Body of pancreas (tissue), 4 donors: Measurements from ENCODE around the gene CXCL9. TPM values are rescaled to one million over a fixed set of nuclear protein-coding genes. Genes with fewer than 3 reads are reported as not detected.

Experiments
- ATAC-seq: fragments of 150-250 bp; one replicate; pipeline ENCODE4 v1.9.1; 2016
- DNase-seq, 4 donors: peaks; one replicate each; pipeline ENCODE4 v3.0.0-alpha.2; 2019
- H3K27ac ChIP-seq, 4 donors: fragments of 200-600 bp; sonication (generic); 1 replicate in 3 of 4; 2 replicates in 1 of 4; pipeline versions ENCODE4 v1.5.1 to v1.6.1; 2016 to 2019; ENCODE audit warnings: mild to moderate bottlenecking in 1 of 4, mixed read lengths in 1 of 4, moderate library complexity in 1 of 4
- H3K27me3 ChIP-seq, 2 donors: fragments of 200-600 bp; sonication (generic); one replicate each; pipeline ENCODE4 v1.6.0; 2016; ENCODE audit warnings: mild to moderate bottlenecking in 1 of 2
- H3K36me3 ChIP-seq, 2 donors: fragments of 200-600 bp; sonication (generic); replicated peaks in 1 of 2; 2 replicates each; pipeline ENCODE4 v1.5.1; 2016; ENCODE audit warnings: low read depth in 2 of 2; ENCODE audit not compliant: insufficient read depth in 1 of 2
- H3K4me1 ChIP-seq: fragments of 200-600 bp; sonication (generic); one replicate; pipeline ENCODE4 v1.6.0; 2016
- H3K4me3 ChIP-seq, 2 donors: fragments of 200-600 bp; sonication (generic); 1 replicate in 1 of 2; 2 replicates in 1 of 2; pipeline ENCODE4 v1.5.1; 2016 to 2019
- H3K9me3 ChIP-seq, 3 donors: fragments of 200-600 bp; sonication (generic); 1 replicate in 2 of 3; 2 replicates in 1 of 3; pipeline ENCODE4 v1.5.1; 2016
- POLR2A ChIP-seq, 3 donors: fragments of 450-650 bp; IDR thresholded peaks; one replicate each; pipeline ENCODE4 v1.6.1; 2016; ENCODE audit warnings: antibody characterized with exemption in 3 of 3, mild to moderate bottlenecking in 2 of 3
- WGBS, 2 donors: methylation state at CpG; one replicate each; pipeline ENCODE4 v1.1.5; 2017; 5-methylcytosine and 5-hydroxymethylcytosine counted together
- intact Hi-C: fragments of 100-400 bp; cut with DNase I; formaldehyde crosslinking; loops from one replicate; pipeline ENCODE4 v1.15.1; 2023
- total RNA-seq, 2 donors: library from RNA; depleted of rRNA; stranded (reverse); fragments of >200 nt; gene quantifications; one replicate each; pipeline ENCODE4 v1.1.0, GENCODE V29; 2016
- TF ChIP-seq, protein P1 (sequence below), 7 experiments: fragments of 450-650 bp in 4 of 7; fragments of 200-600 bp in 3 of 7; sonication (generic) in 3 of 7; IDR thresholded peaks; one replicate each; pipeline ENCODE4 v1.5.1; 2016 to 2019; ENCODE audit warnings: antibody characterized with exemption in 7 of 7

CXCL9 gene
- total RNA-seq, 2 donors from 2014 or later = 1.0 TPM; not detected in 1

DNA sequence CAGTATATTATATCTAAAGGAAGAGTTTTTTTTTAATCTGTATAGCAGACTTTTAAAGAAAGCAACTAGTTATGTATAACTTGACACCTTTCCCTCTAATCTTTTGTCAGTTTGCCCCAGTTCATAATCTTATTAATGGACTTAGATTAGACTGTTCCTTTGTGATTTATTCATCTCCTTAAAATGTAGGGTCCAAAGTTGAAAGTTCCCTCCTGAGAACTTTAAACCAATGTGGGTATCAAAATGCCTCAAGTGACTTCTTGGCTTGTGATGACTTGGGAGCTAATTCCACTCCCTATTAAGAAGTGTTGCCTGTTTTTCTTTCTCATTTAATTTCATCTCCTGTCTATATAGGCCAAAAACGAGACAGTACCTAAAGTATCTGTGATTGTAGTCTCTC lies 10.2 kb downstream of the CXCL9 start:
- Histone ChIP-seq H3K27me3 (no peaks in the 10 kb centered on the region), H3K36me3 (no peaks in the 10 kb centered on the region), H3K9me3 (no peaks in the 10 kb centered on the region), H3K4me3 (no peak overlapping the region), H3K4me1 (peaks cover 7% of the 10 kb centered on the region), H3K27ac (no peak overlapping the region)
- DNase-seq (no peak), ATAC-seq (no peak)
- 47 to 50% methylated on average over 1 of the region's 1 CpG for WGBS, 2 donors
- intact Hi-C loops = loop anchor here (5.0 kb wide), 1 partner anchor 70 kb away; no protein-coding TSS in a partner anchor
- TF ChIP-seq, protein P1, sequence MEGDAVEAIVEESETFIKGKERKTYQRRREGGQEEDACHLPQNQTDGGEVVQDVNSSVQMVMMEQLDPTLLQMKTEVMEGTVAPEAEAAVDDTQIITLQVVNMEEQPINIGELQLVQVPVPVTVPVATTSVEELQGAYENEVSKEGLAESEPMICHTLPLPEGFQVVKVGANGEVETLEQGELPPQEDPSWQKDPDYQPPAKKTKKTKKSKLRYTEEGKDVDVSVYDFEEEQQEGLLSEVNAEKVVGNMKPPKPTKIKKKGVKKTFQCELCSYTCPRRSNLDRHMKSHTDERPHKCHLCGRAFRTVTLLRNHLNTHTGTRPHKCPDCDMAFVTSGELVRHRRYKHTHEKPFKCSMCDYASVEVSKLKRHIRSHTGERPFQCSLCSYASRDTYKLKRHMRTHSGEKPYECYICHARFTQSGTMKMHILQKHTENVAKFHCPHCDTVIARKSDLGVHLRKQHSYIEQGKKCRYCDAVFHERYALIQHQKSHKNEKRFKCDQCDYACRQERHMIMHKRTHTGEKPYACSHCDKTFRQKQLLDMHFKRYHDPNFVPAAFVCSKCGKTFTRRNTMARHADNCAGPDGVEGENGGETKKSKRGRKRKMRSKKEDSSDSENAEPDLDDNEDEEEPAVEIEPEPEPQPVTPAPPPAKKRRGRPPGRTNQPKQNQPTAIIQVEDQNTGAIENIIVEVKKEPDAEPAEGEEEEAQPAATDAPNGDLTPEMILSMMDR (IDR thresholded peaks at IDR 0.05) = no peak
- TF ChIP-seq POLR2A (IDR thresholded peaks at IDR 0.05) = no peak

DNA sequence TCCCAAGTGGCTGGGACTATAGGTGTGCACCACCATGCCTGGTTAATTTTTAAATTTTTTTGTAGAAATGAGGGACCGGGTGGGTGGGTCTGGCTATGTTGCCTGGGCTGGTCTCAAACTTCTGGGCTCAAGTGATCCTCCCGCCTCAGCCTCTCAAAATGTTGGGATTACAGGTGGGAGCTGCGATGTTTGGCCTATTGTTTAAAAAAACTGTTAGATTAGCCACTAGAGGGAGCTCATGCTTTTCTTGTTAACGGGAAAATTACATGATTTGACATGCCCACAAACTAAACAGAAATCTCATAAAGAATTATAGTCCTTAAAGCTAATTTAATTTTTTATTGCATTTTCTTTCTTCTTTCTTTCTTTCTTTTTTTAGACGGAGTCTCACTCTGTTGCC lies 11.6 kb downstream of the CXCL9 start:
- H3K4me1 ChIP-seq = peaks cover 7% of the 10 kb centered on the region
- TF ChIP-seq POLR2A (IDR thresholded peaks at IDR 0.05) = no peak
- TF ChIP-seq, protein P1 (IDR thresholded peaks at IDR 0.05) = peak; percentile 52 to 83 (median 74)
- H3K27ac ChIP-seq = no peak overlapping the region
- intact Hi-C loops = loop anchor here (5.0 kb wide), 1 partner anchor 72 kb away; no protein-coding TSS in a partner anchor
- 3 to 8% methylated on average over 5 of the region's 5 CpGs for WGBS, 2 donors
- H3K9me3 ChIP-seq = no peaks in the 10 kb centered on the region
- DNase-seq (peak in 1 of 4 donors; percentile 9), ATAC-seq (no peak)
- H3K27me3 ChIP-seq = no peaks in the 10 kb centered on the region
- no peak overlapping the region for H3K4me3 ChIP-seq
- H3K36me3 ChIP-seq = no peaks in the 10 kb centered on the region

GRCh38 chr4:75992462-75992861 lies 14.8 kb downstream of the CXCL9 start:
- TF ChIP-seq, protein P1 (IDR thresholded peaks at IDR 0.05) = no peak
- TF ChIP-seq POLR2A (IDR thresholded peaks at IDR 0.05) = no peak
- WGBS, 2 donors = 57 to 82% methylated on average over 1 of the region's 1 CpG
- Histone ChIP-seq H3K27ac (no peak overlapping the region), H3K4me1 (peaks cover 27% of the 10 kb centered on the region), H3K9me3 (no peaks in the 10 kb centered on the region), H3K4me3 (no peak overlapping the region), H3K36me3 (no peaks in the 10 kb centered on the region), H3K27me3 (no peaks in the 10 kb centered on the region)
- ATAC-seq (no peak), DNase-seq (no peak)
- intact Hi-C loops = no loop called here

- TF ChIP-seq, protein P1 (IDR thresholded peaks at IDR 0.05) = no peak
- TF ChIP-seq POLR2A (IDR thresholded peaks at IDR 0.05) = no peak
- WGBS, 2 donors = 1% methylated on average over 20 of the region's 20 CpGs
- H3K4me3 ChIP-seq = peak overlapping the region; percentile 69 to 94
- peaks cover 44% of the 10 kb centered on the region for H3K4me1 ChIP-seq
- intact Hi-C loops = no loop called here
- no peaks in the 10 kb centered on the region for H3K27me3 ChIP-seq
- ATAC-seq = no peak
- no peaks in the 10 kb centered on the region for H3K9me3 ChIP-seq
- H3K27ac ChIP-seq = peak overlapping the region in 3 of 4 donors; percentile 11 to 80 (median 71)
- peak in 1 of 4 donors; percentile 11 for DNase-seq
- no peaks in the 10 kb centered on the region for H3K36me3 ChIP-seq
These were observed 17.3 kb downstream of the CXCL9 start for GRCh38 chr4:75989846-75990528.

DNA sequence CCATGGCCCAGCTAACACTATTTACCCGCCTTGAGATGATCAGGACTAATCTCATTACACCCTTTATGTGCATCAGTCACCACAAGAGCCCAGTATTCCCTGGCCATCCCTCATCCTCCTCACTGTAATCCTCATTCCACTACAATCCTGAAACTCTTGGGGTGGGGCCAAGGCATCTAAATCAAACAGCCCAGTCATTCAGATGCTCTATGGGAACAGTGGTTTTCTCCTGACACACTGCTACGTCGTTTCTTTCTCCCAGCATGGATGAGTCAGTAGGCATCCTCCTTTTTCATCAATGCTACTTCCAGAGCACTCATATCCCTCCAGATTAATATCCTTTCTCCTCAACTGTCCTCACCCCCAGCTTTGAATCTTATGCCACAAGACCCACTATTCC lies 22.2 kb downstream of the CXCL9 start:
- WGBS, 2 donors = 77 to 92% methylated on average over 3 of the region's 3 CpGs
- TF ChIP-seq, protein P1 (IDR thresholded peaks at IDR 0.05) = no peak
- TF ChIP-seq POLR2A (IDR thresholded peaks at IDR 0.05) = no peak
- no peak overlapping the region for H3K27ac ChIP-seq
- peaks cover 8 to 14% of the 10 kb centered on the region in 2 donors for H3K36me3 ChIP-seq
- H3K27me3 ChIP-seq = no peaks in the 10 kb centered on the region
- H3K9me3 ChIP-seq = no peaks in the 10 kb centered on the region
- intact Hi-C loops = no loop called here
- no peak for ATAC-seq
- DNase-seq = no peak
- H3K4me1 ChIP-seq = peaks cover 40% of the 10 kb centered on the region
- H3K4me3 ChIP-seq = no peak overlapping the region
